ENCODE data around the gene ABLIM1.

- no peak for TF ChIP-seq REST (IDR thresholded peaks at IDR 0.05; ENCODE audit: insufficient read depth in 1 of 2, low read depth in 2 of 2, low read length in 1 of 2)
- no peak for TF ChIP-seq TCF7L2 (IDR thresholded peaks at IDR 0.05; ENCODE audit: low read depth, low read length)
- TF ChIP-seq POLR2AphosphoS5 (IDR thresholded peaks at IDR 0.05; ENCODE audit: low read depth, low read length), result no peak
These were observed 97.9 kb downstream of the ABLIM1 start for GRCh38 chr10:114560144-114560543.

Measured in Panc1 (cell line).